DOHH2 (cell line): ENCODE measurements around the gene ITGB8.

Experiments
- CTCF ChIP-seq: fragments of 200-600 bp; sonication (generic); IDR thresholded peaks from one replicate; pipeline ENCODE4 v1.5.1; 2014; ENCODE audit warnings: antibody characterized with exemption, mild to moderate bottlenecking, low read depth, low read length; ENCODE audit not compliant: poor library complexity, severe bottlenecking
- EZH2phosphoT487 ChIP-seq: fragments of 200-600 bp; sonication (generic); IDR thresholded peaks from 2 replicates; pipeline ENCODE4 v1.6.1; 2017; ENCODE audit warnings: borderline replicate concordance, mild to moderate bottlenecking, antibody characterized with exemption, low read length, moderate library complexity, mixed read lengths

GRCh38 chr7:20293336-20293735 is 37.4 kb upstream of the ITGB8 start:
- TF ChIP-seq CTCF (no peak), EZH2phosphoT487 (no peak)
